ENCODE measurements around the gene RAB11FIP4.
"Not testable (repeated sequence)": the region's sequence is repeated elsewhere in the genome, so short reads cannot be mapped to it uniquely, and the experiment has no call there.

Gene RAB11FIP4

GRCh38 chr17:31391496-31391949 is at the start of gene RAB11FIP4:
Gene RAB11FIP4 (plus strand): TSS chr17:31391675. CDS start chr17:31391853, 178 bp downstream.
- no peak for DNase-seq (ENCODE audit: low read depth)

GRCh38 chr17:31345191-31345747 is 46.2 kb upstream of the RAB11FIP4 start:
- not testable (repeated sequence) for DNase-seq (ENCODE audit: low read depth)

- no peak for DNase-seq (ENCODE audit: low read depth)
These were observed 42.0 kb upstream of the RAB11FIP4 start for GRCh38 chr17:31349454-31349853.

GRCh38 chr17:31355935-31356334 is 35.5 kb upstream of the RAB11FIP4 start:
- DNase-seq (ENCODE audit: low read depth) = no peak

GRCh38 chr17:31357091-31357490 is 34.4 kb upstream of the RAB11FIP4 start:
- no peak for DNase-seq (ENCODE audit: low read depth)

- DNase-seq (ENCODE audit: low read depth) = no peak
These were observed 33.6 kb upstream of the RAB11FIP4 start for GRCh38 chr17:31357839-31358394.

GRCh38 chr17:31364012-31364411 is 27.5 kb upstream of the RAB11FIP4 start:
- DNase-seq (ENCODE audit: low read depth) = no peak

GRCh38 chr17:31366088-31366487 is 25.4 kb upstream of the RAB11FIP4 start:
- DNase-seq (ENCODE audit: low read depth) = no peak

- no peak for DNase-seq (ENCODE audit: low read depth)
These were observed 22.2 kb upstream of the RAB11FIP4 start for GRCh38 chr17:31369266-31369665.

- DNase-seq (ENCODE audit: low read depth) = no peak
These were observed 19.9 kb upstream of the RAB11FIP4 start for GRCh38 chr17:31371511-31372097.

- DNase-seq (ENCODE audit: low read depth) = no peak
These were observed 18.1 kb upstream of the RAB11FIP4 start for GRCh38 chr17:31373150-31374093.

- no peak for DNase-seq (ENCODE audit: low read depth)
These were observed 17.4 kb upstream of the RAB11FIP4 start for GRCh38 chr17:31374094-31374447.

- DNase-seq (ENCODE audit: low read depth) = no peak
These were observed 17.0 kb upstream of the RAB11FIP4 start for GRCh38 chr17:31374503-31374902.

- DNase-seq (ENCODE audit: low read depth) = no peak
These were observed 12.8 kb upstream of the RAB11FIP4 start for GRCh38 chr17:31378638-31379037.

- DNase-seq (ENCODE audit: low read depth) = no peak
These were observed 11.8 kb upstream of the RAB11FIP4 start for GRCh38 chr17:31379597-31380205.

- DNase-seq (ENCODE audit: low read depth) = no peak
These were observed 10.3 kb upstream of the RAB11FIP4 start for GRCh38 chr17:31381165-31381668.

GRCh38 chr17:31382668-31383275 is 8.7 kb upstream of the RAB11FIP4 start:
- DNase-seq (ENCODE audit: low read depth) = not testable (repeated sequence)

- not testable (repeated sequence) for DNase-seq (ENCODE audit: low read depth)
These were observed 8.0 kb upstream of the RAB11FIP4 start for GRCh38 chr17:31383488-31383887.

- DNase-seq (ENCODE audit: low read depth) = no peak
These were observed 5.8 kb upstream of the RAB11FIP4 start for GRCh38 chr17:31385428-31386285.

GRCh38 chr17:31386542-31387075 is 4.9 kb upstream of the RAB11FIP4 start:
- DNase-seq (ENCODE audit: low read depth) = no peak
